ENCODE results near the gene PRDM2. TPM values are rescaled to one million over a fixed set of nuclear protein-coding genes. Genes with fewer than 3 reads are reported as not detected.
A peak's percentile ranks its signal among the peaks of the same experiment; 100 is the strongest.

The PRDM2 gene
- total and polyA plus RNA-seq, 11 donors = 16.1 to 52.7 (median 36.3) TPM

GRCh38 chr1:13799502-13800283 lies 99.7 kb downstream of the PRDM2 start:
- ATAC-seq = no peak
- no peak overlapping the region for H3K27ac ChIP-seq

GRCh38 chr1:13801232-13801631 lies 101.2 kb downstream of the PRDM2 start:
- no peak overlapping the region for H3K27ac ChIP-seq

More at GRCh38 chr1:13799502-13800283, 99.7 kb downstream of the PRDM2 start:
- intact Hi-C loops (cut with DNase I) = loop anchor here in 1 of 10 donors (10.0 kb wide), 1 partner anchor 55 kb away; no protein-coding TSS in a partner anchor
- no peaks in the 10 kb centered on the region for H3K27me3 ChIP-seq
- no peak overlapping the region for H3K4me3 ChIP-seq
- 91 to 97% (median 93%) methylated on average over 10 of the region's 10 CpGs for WGBS, 4 donors
- DNase-seq = no peak
- H3K4me1 ChIP-seq = peaks cover 0 to 8% (median 0%) of the 10 kb centered on the region in 12 donors
- H3K9me3 ChIP-seq = no peaks in the 10 kb centered on the region
- H3K36me3 ChIP-seq = peaks cover 0 to 11% (median 1%) of the 10 kb centered on the region in 9 donors
- TF ChIP-seq CTCF (IDR thresholded peaks at IDR 0.05) (no peak), POLR2A (IDR thresholded peaks at IDR 0.05) (no peak)

GRCh38 chr1:13801655-13802486 lies 101.9 kb downstream of the PRDM2 start:
- H3K27ac ChIP-seq = no peak overlapping the region
- no peaks in the 10 kb centered on the region for H3K27me3 ChIP-seq
- DNase-seq (no peak), ATAC-seq (no peak)
- intact Hi-C loops (cut with DNase I) = loop anchor here in 1 of 10 donors (10.0 kb wide), 1 partner anchor 57 kb away; no protein-coding TSS in a partner anchor
- TF ChIP-seq POLR2A (IDR thresholded peaks at IDR 0.05) = no peak
- no peak for TF ChIP-seq CTCF (IDR thresholded peaks at IDR 0.05)
- H3K9me3 ChIP-seq = no peaks in the 10 kb centered on the region
- H3K4me3 ChIP-seq = no peak overlapping the region
- H3K36me3 ChIP-seq = peaks cover 0 to 11% (median 0%) of the 10 kb centered on the region in 9 donors
- H3K4me1 ChIP-seq = peaks cover 0 to 8% (median 0%) of the 10 kb centered on the region in 12 donors
- WGBS, 4 donors = 91 to 94% (median 92%) methylated on average over 19 to 20 of the region's 20 CpGs

More at GRCh38 chr1:13801232-13801631, 101.2 kb downstream of the PRDM2 start:
- Histone ChIP-seq H3K4me1 (peaks cover 0 to 8% (median 0%) of the 10 kb centered on the region in 12 donors), H3K27me3 (no peaks in the 10 kb centered on the region), H3K36me3 (peaks cover 0 to 11% (median 0%) of the 10 kb centered on the region in 9 donors), H3K9me3 (no peaks in the 10 kb centered on the region), H3K4me3 (no peak overlapping the region)
- TF ChIP-seq POLR2A (IDR thresholded peaks at IDR 0.05) = no peak
- no peak for TF ChIP-seq CTCF (IDR thresholded peaks at IDR 0.05)
- DNase-seq (no peak), ATAC-seq (peak in 1 of 4 donors; percentile 19)
- 75 to 84% (median 83%) methylated on average over 8 of the region's 8 CpGs for WGBS, 4 donors
- intact Hi-C loops (cut with DNase I) = loop anchor here in 1 of 10 donors (10.0 kb wide), 1 partner anchor 56 kb away; no protein-coding TSS in a partner anchor

Data from heart left ventricle (tissue), 16 donors.